G401 (cell line): Measurements from ENCODE around the gene CLSTN1. TPM values are rescaled to one million over a fixed set of nuclear protein-coding genes. Genes with fewer than 3 reads are reported as not detected.

Source experiments
- DNase-seq: peaks from one replicate; pipeline ENCODE4 v3.0.0-alpha.2; 2015; ENCODE audit warnings: low spot score
- in situ Hi-C: cut with HindIII; loops from 2 replicates; pipeline ENCODE4 v1.10.0; 2016; ENCODE audit warnings: low sequenced_read_pairs, mixed read lengths
- total RNA-seq: library from RNA; depleted of rRNA; stranded (reverse); fragments of >200 nt; shearing (Covaris generic); gene quantifications from 2 replicates; pipeline ENCODE4 v1.2.3, GENCODE V29; 2014

The CLSTN1 gene
- total RNA-seq, 1 experiment from 2014 or later = 175 TPM

GRCh38 chr1:9835404-9835757 lies 11.6 kb upstream of the CLSTN1 start:
- no peak for DNase-seq
- in situ Hi-C loops = no loop called here

- no peak for DNase-seq
- in situ Hi-C loops = no loop called here
These were observed 9.9 kb upstream of the CLSTN1 start for GRCh38 chr1:9833632-9834031.

GRCh38 chr1:9827558-9828185 lies 3.9 kb upstream of the CLSTN1 start:
- in situ Hi-C loops = no loop called here
- no peak for DNase-seq

- in situ Hi-C loops = no loop called here
- no peak for DNase-seq
These were observed 2.9 kb upstream of the CLSTN1 start for GRCh38 chr1:9826616-9827015.

GRCh38 chr1:9826087-9826486 lies 2.3 kb upstream of the CLSTN1 start:
- DNase-seq = no peak
- in situ Hi-C loops = no loop called here

GRCh38 chr1:9825093-9826074 lies 1.6 kb upstream of the CLSTN1 start:
- peak; percentile 76 for DNase-seq
- in situ Hi-C loops = no loop called here

GRCh38 chr1:9824702-9825089 lies 931 bp upstream of the CLSTN1 start:
- DNase-seq = no peak
- in situ Hi-C loops = no loop called here

GRCh38 chr1:9823693-9823942 lies 147 bp downstream of the CLSTN1 start:
- in situ Hi-C loops = no loop called here
- no peak for DNase-seq

- in situ Hi-C loops = no loop called here
- DNase-seq = peak; percentile 55
These were observed 670 bp downstream of the CLSTN1 start for GRCh38 chr1:9822897-9823692.

GRCh38 chr1:9822490-9822889 lies 1.3 kb downstream of the CLSTN1 start:
- in situ Hi-C loops = no loop called here

GRCh38 chr1:9821710-9822109 lies 2.1 kb downstream of the CLSTN1 start:
- in situ Hi-C loops = no loop called here
- no peak for DNase-seq

More at GRCh38 chr1:9822490-9822889, 1.3 kb downstream of the CLSTN1 start:
- DNase-seq = peak; percentile 59

- in situ Hi-C loops = no loop called here
- DNase-seq = no peak
These were observed 3.2 kb downstream of the CLSTN1 start for GRCh38 chr1:9820521-9820920.

GRCh38 chr1:9817734-9818133 lies 6.0 kb downstream of the CLSTN1 start:
- DNase-seq = no peak
- in situ Hi-C loops = no loop called here

- DNase-seq = no peak
- in situ Hi-C loops = no loop called here
These were observed 7.6 kb downstream of the CLSTN1 start for GRCh38 chr1:9816199-9816598.

- in situ Hi-C loops = no loop called here
- no peak for DNase-seq
These were observed 8.6 kb downstream of the CLSTN1 start for GRCh38 chr1:9815150-9815549.

- DNase-seq = no peak
- in situ Hi-C loops = no loop called here
These were observed 9.1 kb downstream of the CLSTN1 start for GRCh38 chr1:9814619-9815018.

GRCh38 chr1:9811239-9811966 lies 12.4 kb downstream of the CLSTN1 start:
- in situ Hi-C loops = no loop called here

GRCh38 chr1:9809100-9809510 lies 14.7 kb downstream of the CLSTN1 start:
- no peak for DNase-seq

More at GRCh38 chr1:9811239-9811966, 12.4 kb downstream of the CLSTN1 start:
- no peak for DNase-seq

GRCh38 chr1:9808459-9808858 lies 15.3 kb downstream of the CLSTN1 start:
- DNase-seq = no peak
- in situ Hi-C loops = no loop called here

More at GRCh38 chr1:9809100-9809510, 14.7 kb downstream of the CLSTN1 start:
- in situ Hi-C loops = no loop called here
